Right lobe of liver (tissue), 6 donors: Measurements from ENCODE around the gene TWIST2. TPM values are rescaled to one million over a fixed set of nuclear protein-coding genes. Genes with fewer than 3 reads are reported as not detected.

Experiments
- ATAC-seq, 4 donors: fragments of 200-7000 bp; cut with Tn5 transposase; one replicate each; pipeline ENCODE4 v1.9.1; 2020; ENCODE audit warnings: mild to moderate bottlenecking in 4 of 4, moderate library complexity in 4 of 4
- DNase-seq, 3 donors: peaks; one replicate each; pipeline ENCODE4 v3.0.0-alpha.2; 2020
- H3K27ac ChIP-seq, 3 donors: fragments of 200-600 bp; one replicate each; pipeline ENCODE4 v1.8.0; 2022
- H3K27me3 ChIP-seq, 2 donors: fragments of 200-600 bp; one replicate each; pipeline ENCODE4 v1.8.0; 2022
- H3K36me3 ChIP-seq, 4 donors: fragments of 200-600 bp; sonication (generic) in 1 of 4; one replicate each; pipeline versions ENCODE4 v1.5.1 to v1.8.0; 2017 to 2022; ENCODE audit warnings: control low read depth in 1 of 4
- H3K4me1 ChIP-seq, 4 donors: fragments of 200-600 bp; sonication (generic) in 1 of 4; one replicate each; pipeline versions ENCODE4 v1.5.1 to v1.8.0; 2017 to 2022; ENCODE audit warnings: control low read depth in 1 of 4
- H3K4me3 ChIP-seq, 3 donors: fragments of 200-600 bp; one replicate each; pipeline ENCODE4 v1.8.0; 2022
- H3K9me3 ChIP-seq, 4 donors: fragments of 200-600 bp; sonication (generic) in 1 of 4; one replicate each; pipeline versions ENCODE4 v1.5.1 to v1.8.0; 2017 to 2022; ENCODE audit warnings: control low read depth in 1 of 4
- CTCF ChIP-seq, 4 donors: fragments of 200-600 bp in 3 of 4; fragments of 450-650 bp in 1 of 4; IDR thresholded peaks; one replicate each; pipeline versions ENCODE4 v1.5.1 to v1.8.0; 2016 to 2022; ENCODE audit warnings: antibody characterized with exemption in 4 of 4, mild to moderate bottlenecking in 2 of 4
- POLR2A ChIP-seq: fragments of 450-650 bp; IDR thresholded peaks from one replicate; pipeline ENCODE4 v1.6.1; 2017; ENCODE audit warnings: antibody characterized with exemption, mild to moderate bottlenecking
- WGBS: methylation state at CpG from one replicate; pipeline ENCODE4 v1.1.6; 2018; ENCODE audit warnings: low coverage, low lambda C conversion rate; ENCODE audit not compliant: insufficient coverage; ENCODE audit errors: missing lambda C conversion rate; 5-methylcytosine and 5-hydroxymethylcytosine counted together
- intact Hi-C, 2 donors: fragments of 100-400 bp; cut with DNase I; formaldehyde crosslinking; loops; one replicate each; pipeline versions ENCODE4 v1.11.2 to v1.14.1; 2022
- total RNA-seq, 6 experiments: library from RNA; depleted of rRNA in 2 of 6; stranded (reverse); fragments of >200 nt in 2 of 6; fragmentation: NEBNext Ultra II Directional in 3 of 6; extraction: Animal tissue kit (Norgen Biotek cat#: 25700) in 3 of 6; gene quantifications; one replicate each; pipeline versions ENCODE4 v1.1.0 to v1.2.4, GENCODE V29; 2016 to 2023
- donor health status: DM: no; HTN: yes; CAD: no.
- donor health status: DM: no; HTN: no; CAD: no.
- donor health status: DM: no; HTN: no; CAD: no.
- donor health status: DM: no; HTN: yes; CAD: no.
- donor health status: DM: no; HTN: yes; CAD: no.

Gene TWIST2
- total RNA-seq, 6 experiments from 2014 or later = 0.15 to 0.56 (median 0.18) TPM; not detected in 3

- Histone ChIP-seq H3K36me3 (no peaks in the 10 kb centered on the region), H3K4me1 (no peaks in the 10 kb centered on the region), H3K4me3 (no peak overlapping the region), H3K9me3 (no peaks in the 10 kb centered on the region), H3K27ac (no peak overlapping the region), H3K27me3 (no peaks in the 10 kb centered on the region)
- DNase-seq = peak in 2 of 3 donors; percentile 41 to 45
- intact Hi-C loops = no loop called here
- TF ChIP-seq POLR2A (no peak), CTCF (IDR thresholded peaks at IDR 0.05) (no peak)
- no peak for ATAC-seq
- 67% methylated on average over 1 of the region's 8 CpGs for WGBS
Observed at GRCh38 chr2:238940806-238941205, 92.9 kb downstream of the TWIST2 start.

- no peak for TF ChIP-seq CTCF (IDR thresholded peaks at IDR 0.05)
- TF ChIP-seq POLR2A = no peak
- H3K4me1 ChIP-seq = no peaks in the 10 kb centered on the region
- no peaks in the 10 kb centered on the region for H3K9me3 ChIP-seq
- intact Hi-C loops = no loop called here
- ATAC-seq (no peak), DNase-seq (peak in 1 of 3 donors; percentile 5)
- no peak overlapping the region for H3K4me3 ChIP-seq
- no peaks in the 10 kb centered on the region for H3K27me3 ChIP-seq
- no peaks in the 10 kb centered on the region for H3K36me3 ChIP-seq
- no peak overlapping the region for H3K27ac ChIP-seq
- WGBS = 36% methylated on average over 6 of the region's 7 CpGs
Observed at GRCh38 chr2:238941262-238941792, 93.4 kb downstream of the TWIST2 start.

GRCh38 chr2:238942080-238942725 is 94.3 kb downstream of the TWIST2 start:
- DNase-seq (peak in 2 of 3 donors; percentile 32 to 50), ATAC-seq (peak in 1 of 4 donors; percentile 4)
- no peak overlapping the region for H3K4me3 ChIP-seq
- H3K36me3 ChIP-seq = no peaks in the 10 kb centered on the region
- H3K4me1 ChIP-seq = no peaks in the 10 kb centered on the region
- no peaks in the 10 kb centered on the region for H3K27me3 ChIP-seq
- WGBS = 68% methylated on average over 7 of the region's 19 CpGs
- H3K9me3 ChIP-seq = no peaks in the 10 kb centered on the region
- no peak for TF ChIP-seq CTCF (IDR thresholded peaks at IDR 0.05)
- TF ChIP-seq POLR2A = no peak
- H3K27ac ChIP-seq = no peak overlapping the region
- intact Hi-C loops = no loop called here

- Histone ChIP-seq H3K27ac (no peak overlapping the region), H3K4me1 (no peaks in the 10 kb centered on the region), H3K9me3 (no peaks in the 10 kb centered on the region), H3K4me3 (no peak overlapping the region), H3K36me3 (no peaks in the 10 kb centered on the region), H3K27me3 (no peaks in the 10 kb centered on the region)
- whole genome bisulfite sequencing = 52% methylated on average over 12 of the region's 13 CpGs
- intact Hi-C loops = no loop called here
- peak in 1 of 3 donors; percentile 11 for DNase-seq
- TF ChIP-seq POLR2A = no peak
- TF ChIP-seq CTCF (IDR thresholded peaks at IDR 0.05) = no peak
- no peak for ATAC-seq
Observed at GRCh38 chr2:238942726-238943300, 94.9 kb downstream of the TWIST2 start.
